Hepatocyte (in vitro differentiated cells): ENCODE measurements around the gene RASA4.
"Not testable (repeated sequence)": the region's sequence is repeated elsewhere in the genome, so short reads cannot be mapped to it uniquely, and the experiment has no call there.

Source experiments
- EZH2phosphoT487 ChIP-seq: fragments of 200-600 bp; sonication (generic); IDR thresholded peaks from one replicate; pipeline ENCODE4 v1.6.1; 2018; ENCODE audit warnings: antibody characterized with exemption, mild to moderate bottlenecking, low read depth, moderate library complexity; ENCODE audit not compliant: unreplicated experiment, severe bottlenecking
- TF ChIP-seq, protein P1 (sequence below): fragments of 200-600 bp; sonication (generic); IDR thresholded peaks from 2 replicates; pipeline ENCODE4 v1.5.1; 2016; ENCODE audit warnings: antibody characterized with exemption, mild to moderate bottlenecking; ENCODE audit not compliant: poor library complexity

DNA sequence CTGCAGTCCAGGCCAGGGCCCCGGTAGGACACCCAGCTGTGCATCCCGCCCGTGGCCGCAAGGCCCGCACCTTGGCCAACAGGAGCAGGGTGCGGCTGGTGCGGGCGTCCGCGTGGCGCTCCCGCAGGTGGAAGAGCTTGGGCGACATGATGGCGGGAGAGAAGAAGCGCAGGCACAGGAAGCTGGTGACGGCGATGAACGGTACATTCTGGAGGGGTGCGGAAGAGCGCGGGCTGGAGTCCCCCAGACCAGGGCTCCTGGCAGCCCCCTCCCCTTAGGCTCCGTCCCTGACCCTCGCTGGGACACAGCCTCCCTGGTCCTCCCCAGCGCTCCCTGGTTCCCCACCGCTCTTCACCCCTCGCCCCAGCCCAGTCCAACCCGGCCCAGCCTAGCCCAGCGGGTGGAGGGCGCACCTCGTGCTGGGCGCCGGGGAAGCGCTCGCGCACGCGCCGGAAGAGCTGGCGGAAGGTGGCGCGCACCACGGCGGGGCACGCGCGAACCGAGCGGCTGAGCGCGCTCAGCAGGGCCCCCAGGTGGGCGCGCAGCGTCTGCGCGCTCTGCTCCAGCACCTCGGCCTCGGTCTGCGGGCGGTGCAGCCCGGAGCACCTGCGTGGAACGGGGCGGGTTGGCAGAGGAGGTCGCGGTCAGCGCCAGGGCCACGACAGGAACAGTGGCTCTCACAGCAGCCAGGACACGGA is 22.8 kb downstream of the RASA4 start:
- TF ChIP-seq, protein P1, sequence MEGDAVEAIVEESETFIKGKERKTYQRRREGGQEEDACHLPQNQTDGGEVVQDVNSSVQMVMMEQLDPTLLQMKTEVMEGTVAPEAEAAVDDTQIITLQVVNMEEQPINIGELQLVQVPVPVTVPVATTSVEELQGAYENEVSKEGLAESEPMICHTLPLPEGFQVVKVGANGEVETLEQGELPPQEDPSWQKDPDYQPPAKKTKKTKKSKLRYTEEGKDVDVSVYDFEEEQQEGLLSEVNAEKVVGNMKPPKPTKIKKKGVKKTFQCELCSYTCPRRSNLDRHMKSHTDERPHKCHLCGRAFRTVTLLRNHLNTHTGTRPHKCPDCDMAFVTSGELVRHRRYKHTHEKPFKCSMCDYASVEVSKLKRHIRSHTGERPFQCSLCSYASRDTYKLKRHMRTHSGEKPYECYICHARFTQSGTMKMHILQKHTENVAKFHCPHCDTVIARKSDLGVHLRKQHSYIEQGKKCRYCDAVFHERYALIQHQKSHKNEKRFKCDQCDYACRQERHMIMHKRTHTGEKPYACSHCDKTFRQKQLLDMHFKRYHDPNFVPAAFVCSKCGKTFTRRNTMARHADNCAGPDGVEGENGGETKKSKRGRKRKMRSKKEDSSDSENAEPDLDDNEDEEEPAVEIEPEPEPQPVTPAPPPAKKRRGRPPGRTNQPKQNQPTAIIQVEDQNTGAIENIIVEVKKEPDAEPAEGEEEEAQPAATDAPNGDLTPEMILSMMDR = not testable (repeated sequence)
- not testable (repeated sequence) for TF ChIP-seq EZH2phosphoT487
